ENCODE results near the gene DRD2. TPM values are rescaled to one million over a fixed set of nuclear protein-coding genes. Genes with fewer than 3 reads are reported as not detected.

Gene DRD2
- total and polyA plus RNA-seq, 4 donors = not detected

DNA sequence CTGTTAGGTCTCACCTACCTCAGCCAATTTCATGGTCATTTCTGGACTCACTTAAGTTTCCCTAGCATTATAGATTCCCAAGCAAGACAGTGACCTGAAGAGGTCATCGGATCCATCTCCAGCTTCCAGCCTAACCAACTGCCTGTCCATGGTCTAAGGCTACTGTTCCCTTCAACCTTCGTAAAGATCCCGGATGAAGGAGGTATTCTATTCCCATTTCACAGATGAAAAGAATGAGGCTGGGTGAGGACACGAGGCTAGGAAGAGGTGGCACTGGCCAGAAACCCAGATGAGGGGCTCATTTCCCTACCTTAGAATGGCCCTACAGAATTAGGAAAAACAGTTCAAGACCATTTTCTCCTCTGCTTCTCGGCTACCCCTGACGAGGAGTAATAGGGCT is 31.3 kb upstream of the DRD2 start (continued):
- TF ChIP-seq RXRA (IDR thresholded peaks at IDR 0.05) = no peak
- no peak for TF ChIP-seq SP1 (IDR thresholded peaks at IDR 0.05)
- TF ChIP-seq FOXA2 (IDR thresholded peaks at IDR 0.05) = no peak
- TF ChIP-seq EGR1 (IDR thresholded peaks at IDR 0.05; ENCODE audit: low read depth in 2 of 2) = no peak
- TF ChIP-seq, protein P1, sequence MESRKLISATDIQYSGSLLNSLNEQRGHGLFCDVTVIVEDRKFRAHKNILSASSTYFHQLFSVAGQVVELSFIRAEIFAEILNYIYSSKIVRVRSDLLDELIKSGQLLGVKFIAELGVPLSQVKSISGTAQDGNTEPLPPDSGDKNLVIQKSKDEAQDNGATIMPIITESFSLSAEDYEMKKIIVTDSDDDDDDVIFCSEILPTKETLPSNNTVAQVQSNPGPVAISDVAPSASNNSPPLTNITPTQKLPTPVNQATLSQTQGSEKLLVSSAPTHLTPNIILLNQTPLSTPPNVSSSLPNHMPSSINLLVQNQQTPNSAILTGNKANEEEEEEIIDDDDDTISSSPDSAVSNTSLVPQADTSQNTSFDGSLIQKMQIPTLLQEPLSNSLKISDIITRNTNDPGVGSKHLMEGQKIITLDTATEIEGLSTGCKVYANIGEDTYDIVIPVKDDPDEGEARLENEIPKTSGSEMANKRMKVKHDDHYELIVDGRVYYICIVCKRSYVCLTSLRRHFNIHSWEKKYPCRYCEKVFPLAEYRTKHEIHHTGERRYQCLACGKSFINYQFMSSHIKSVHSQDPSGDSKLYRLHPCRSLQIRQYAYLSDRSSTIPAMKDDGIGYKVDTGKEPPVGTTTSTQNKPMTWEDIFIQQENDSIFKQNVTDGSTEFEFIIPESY (IDR thresholded peaks at IDR 0.05) = no peak
- no peak for TF ChIP-seq FOXA1 (IDR thresholded peaks at IDR 0.05)

DNA sequence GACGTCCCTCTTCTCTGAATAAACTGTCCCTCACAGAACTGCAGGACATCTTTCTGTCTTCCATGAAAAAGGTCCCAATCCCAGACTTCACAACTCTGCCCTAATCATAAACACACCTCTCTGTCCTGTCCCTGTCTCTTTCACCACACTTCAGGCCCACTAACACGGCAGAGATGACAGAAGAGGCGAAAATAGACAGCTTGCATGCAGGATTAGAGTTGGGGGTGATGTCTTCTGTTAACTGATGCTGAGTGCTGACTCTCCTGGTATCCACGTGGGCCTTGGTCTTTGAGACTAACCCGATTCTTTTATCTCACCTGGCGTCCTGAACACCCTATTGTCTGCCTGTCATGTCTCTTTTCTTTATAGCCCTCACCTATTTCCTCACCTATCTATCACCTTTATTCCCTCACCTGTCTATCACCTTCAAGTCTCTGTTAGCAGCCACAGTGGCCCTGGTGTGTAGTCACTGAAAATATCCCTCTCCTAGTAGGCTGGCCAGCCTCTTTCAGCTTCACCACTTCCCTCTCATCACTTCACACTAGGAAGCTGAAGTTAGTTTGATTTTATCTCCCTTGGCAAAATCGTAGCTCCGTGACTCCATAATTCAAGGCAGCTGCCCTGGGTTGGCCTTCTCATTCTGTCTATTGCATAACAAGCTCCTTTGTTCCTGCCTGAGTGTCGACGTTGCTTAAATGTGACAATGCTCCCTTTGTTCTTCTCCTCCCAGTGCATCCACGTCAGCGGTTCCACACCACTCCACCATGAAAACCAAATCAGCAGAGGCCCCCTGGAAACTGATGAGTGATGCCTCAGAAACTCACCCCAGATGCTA is 30.6 kb upstream of the DRD2 start:
- no peak overlapping the region for H3K9ac ChIP-seq (ENCODE audit: low read depth in 1 of 2, low read length in 2 of 2)
- 41% methylated on average over 12 of the region's 12 CpGs for WGBS
- H3K9me3 ChIP-seq (ENCODE audit: control insufficient read depth in 4 of 4, low read length in 3 of 4) = no peaks in the 10 kb centered on the region
- no peaks in the 10 kb centered on the region for H3K36me3 ChIP-seq (ENCODE audit: control insufficient read depth in 4 of 4, insufficient read depth in 3 of 4, low read depth in 1 of 4, low read length in 3 of 4)
- DNase-seq (ENCODE audit: low spot score) = no peak
- no peak overlapping the region for H3K4me3 ChIP-seq (ENCODE audit: low read depth in 1 of 3, low read length in 3 of 3)
- TF ChIP-seq, protein P2, sequence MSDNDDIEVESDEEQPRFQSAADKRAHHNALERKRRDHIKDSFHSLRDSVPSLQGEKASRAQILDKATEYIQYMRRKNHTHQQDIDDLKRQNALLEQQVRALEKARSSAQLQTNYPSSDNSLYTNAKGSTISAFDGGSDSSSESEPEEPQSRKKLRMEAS (IDR thresholded peaks at IDR 0.05) = no peak
- TF ChIP-seq, protein P3, sequence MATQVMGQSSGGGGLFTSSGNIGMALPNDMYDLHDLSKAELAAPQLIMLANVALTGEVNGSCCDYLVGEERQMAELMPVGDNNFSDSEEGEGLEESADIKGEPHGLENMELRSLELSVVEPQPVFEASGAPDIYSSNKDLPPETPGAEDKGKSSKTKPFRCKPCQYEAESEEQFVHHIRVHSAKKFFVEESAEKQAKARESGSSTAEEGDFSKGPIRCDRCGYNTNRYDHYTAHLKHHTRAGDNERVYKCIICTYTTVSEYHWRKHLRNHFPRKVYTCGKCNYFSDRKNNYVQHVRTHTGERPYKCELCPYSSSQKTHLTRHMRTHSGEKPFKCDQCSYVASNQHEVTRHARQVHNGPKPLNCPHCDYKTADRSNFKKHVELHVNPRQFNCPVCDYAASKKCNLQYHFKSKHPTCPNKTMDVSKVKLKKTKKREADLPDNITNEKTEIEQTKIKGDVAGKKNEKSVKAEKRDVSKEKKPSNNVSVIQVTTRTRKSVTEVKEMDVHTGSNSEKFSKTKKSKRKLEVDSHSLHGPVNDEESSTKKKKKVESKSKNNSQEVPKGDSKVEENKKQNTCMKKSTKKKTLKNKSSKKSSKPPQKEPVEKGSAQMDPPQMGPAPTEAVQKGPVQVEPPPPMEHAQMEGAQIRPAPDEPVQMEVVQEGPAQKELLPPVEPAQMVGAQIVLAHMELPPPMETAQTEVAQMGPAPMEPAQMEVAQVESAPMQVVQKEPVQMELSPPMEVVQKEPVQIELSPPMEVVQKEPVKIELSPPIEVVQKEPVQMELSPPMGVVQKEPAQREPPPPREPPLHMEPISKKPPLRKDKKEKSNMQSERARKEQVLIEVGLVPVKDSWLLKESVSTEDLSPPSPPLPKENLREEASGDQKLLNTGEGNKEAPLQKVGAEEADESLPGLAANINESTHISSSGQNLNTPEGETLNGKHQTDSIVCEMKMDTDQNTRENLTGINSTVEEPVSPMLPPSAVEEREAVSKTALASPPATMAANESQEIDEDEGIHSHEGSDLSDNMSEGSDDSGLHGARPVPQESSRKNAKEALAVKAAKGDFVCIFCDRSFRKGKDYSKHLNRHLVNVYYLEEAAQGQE (IDR thresholded peaks at IDR 0.05) = no peak
- no peak for TF ChIP-seq TAF1 (conservative IDR thresholded peaks at IDR 0.05)
- no peak for TF ChIP-seq RAD21 (IDR thresholded peaks at IDR 0.05)
- no peak for TF ChIP-seq YY1 (IDR thresholded peaks at IDR 0.05)
- no peak for TF ChIP-seq JUND (IDR thresholded peaks at IDR 0.05)
- TF ChIP-seq FOXA1 (IDR thresholded peaks at IDR 0.05) = no peak
- TF ChIP-seq GABPA (IDR thresholded peaks at IDR 0.05 in 1 of 2, conservative IDR thresholded peaks at IDR 0.05 in 1 of 2) = no peak
- TF ChIP-seq, protein P1 (IDR thresholded peaks at IDR 0.05) = no peak
- no peak for TF ChIP-seq HNF4A (conservative IDR thresholded peaks at IDR 0.05)
- no peaks in the 10 kb centered on the region for H3K4me1 ChIP-seq (ENCODE audit: control insufficient read depth in 4 of 4, insufficient read depth in 4 of 4, low read length in 3 of 4)
- no peak overlapping the region for H3K27ac ChIP-seq (ENCODE audit: low read depth in 1 of 2, low read length in 2 of 2)
- peaks cover 0 to 8% (median under 1%) of the 10 kb centered on the region in 4 donors for H3K27me3 ChIP-seq (ENCODE audit: control insufficient read depth in 4 of 4, insufficient read depth in 4 of 4, low read length in 3 of 4)
